DND-41 (cell line): ENCODE measurements around the gene HID1.
A peak's percentile ranks its signal among the peaks of the same experiment; 100 is the strongest.

Experiments used
- ATAC-seq: fragments of 200-7000 bp; cut with Tn5 transposase; 3 replicates; pipeline ENCODE4 v1.9.1; 2021; ENCODE audit warnings: low read depth; ENCODE audit not compliant: insufficient read depth
- DNase-seq: peaks from one replicate; pipeline ENCODE4 v3.0.0-alpha.2; 2020
- H2AFZ ChIP-seq: 2 replicates; pipeline ENCODE4 v1.6.0; 2012; ENCODE audit warnings: low read depth, low read length
- H3K27ac ChIP-seq: 2 replicates; pipeline ENCODE4 v1.5.1; 2012; ENCODE audit warnings: low read length, inconsistent platforms
- H3K27me3 ChIP-seq: fragments of 200-600 bp; sonication (generic); 2 replicates; pipeline ENCODE4 v1.6.0; 2012; ENCODE audit warnings: low read length, mild to moderate bottlenecking, inconsistent platforms; ENCODE audit not compliant: insufficient read depth, poor library complexity
- H3K36me3 ChIP-seq: 2 replicates; pipeline ENCODE4 v1.5.1; 2012; ENCODE audit warnings: low read length, inconsistent platforms; ENCODE audit not compliant: insufficient read depth
- H3K4me1 ChIP-seq: 2 replicates; pipeline ENCODE4 v1.5.1; 2012; ENCODE audit warnings: mild to moderate bottlenecking, low read length; ENCODE audit not compliant: insufficient read depth
- H3K4me2 ChIP-seq: 2 replicates; pipeline ENCODE4 v1.6.0; 2012; ENCODE audit warnings: mild to moderate bottlenecking, moderate library complexity, low read length, inconsistent platforms; ENCODE audit not compliant: insufficient read depth
- H3K4me3 ChIP-seq, 2 experiments: fragments of 200-600 bp in 1 of 2; shearing (Covaris generic) in 1 of 2; 2 replicates each; pipeline ENCODE4 v1.5.1; 2012 to 2016; ENCODE audit warnings: inconsistent platforms in 2 of 2, low read length in 2 of 2, mild to moderate bottlenecking in 2 of 2, low read depth in 1 of 2, moderate library complexity in 1 of 2
- H3K79me2 ChIP-seq: 2 replicates; pipeline ENCODE4 v1.6.0; 2012; ENCODE audit warnings: low read length, inconsistent platforms; ENCODE audit not compliant: insufficient read depth
- H3K9ac ChIP-seq: 2 replicates; pipeline ENCODE4 v1.6.0; 2012; ENCODE audit warnings: low read depth, mild to moderate bottlenecking, inconsistent platforms, low read length, moderate library complexity
- H3K9me3 ChIP-seq: 2 replicates; pipeline ENCODE4 v1.5.1; 2012; ENCODE audit warnings: low read length, moderate library complexity, mild to moderate bottlenecking, inconsistent platforms; ENCODE audit not compliant: insufficient read depth, severe bottlenecking
- H4K20me1 ChIP-seq: 2 replicates; pipeline ENCODE4 v1.6.0; 2012; ENCODE audit warnings: low read length; ENCODE audit not compliant: insufficient read depth
- EZH2 ChIP-seq: IDR thresholded peaks from 3 replicates; pipeline ENCODE4 v1.6.1; 2012; ENCODE audit warnings: borderline replicate concordance, low read depth, mild to moderate bottlenecking, moderate library complexity, low read length, inconsistent platforms; ENCODE audit not compliant: severe bottlenecking
- TF ChIP-seq, protein P1 (sequence below): IDR thresholded peaks from 2 replicates; pipeline ENCODE4 v1.5.1; 2012; ENCODE audit warnings: borderline replicate concordance, low read length, moderate library complexity, mild to moderate bottlenecking; ENCODE audit not compliant: poor library complexity, severe bottlenecking; ENCODE audit errors: extremely low read depth

HID1 gene

DNA sequence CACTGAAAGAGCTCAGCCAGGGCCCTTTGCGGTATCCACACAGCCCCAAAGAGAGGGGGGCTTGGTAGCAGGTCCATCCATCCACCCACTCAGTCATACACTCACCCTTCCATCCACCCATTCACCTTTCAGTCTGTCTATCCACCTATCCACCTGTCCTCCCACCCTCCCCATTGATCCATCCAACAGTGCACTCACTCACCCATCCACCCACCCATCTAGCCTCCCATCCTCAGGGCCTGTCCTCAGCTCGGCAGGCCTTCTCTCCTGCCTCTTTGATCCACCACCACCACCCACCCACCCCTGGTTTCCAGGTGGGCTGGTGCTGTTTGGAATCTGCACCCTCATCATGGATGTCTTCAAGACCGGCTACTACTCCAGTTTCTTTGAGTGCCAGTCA, 47.3 kb downstream of the HID1 start:
- ATAC-seq (no peak), DNase-seq (no peak)
- Histone ChIP-seq H3K27me3 (peaks cover 24% of the 10 kb centered on the region), H3K9me3 (no peaks in the 10 kb centered on the region), H3K79me2 (no peaks in the 10 kb centered on the region), H3K36me3 (no peaks in the 10 kb centered on the region), H3K9ac (no peak overlapping the region), H3K4me2 (no peak overlapping the region), H3K4me1 (no peaks in the 10 kb centered on the region), H2AFZ (no peak overlapping the region), H4K20me1 (no peaks in the 10 kb centered on the region; the same call in 1 of the 2 replicates), H3K27ac (no peak overlapping the region), H3K4me3 (no peak overlapping the region)
- no peak for TF ChIP-seq EZH2
- TF ChIP-seq, protein P1, sequence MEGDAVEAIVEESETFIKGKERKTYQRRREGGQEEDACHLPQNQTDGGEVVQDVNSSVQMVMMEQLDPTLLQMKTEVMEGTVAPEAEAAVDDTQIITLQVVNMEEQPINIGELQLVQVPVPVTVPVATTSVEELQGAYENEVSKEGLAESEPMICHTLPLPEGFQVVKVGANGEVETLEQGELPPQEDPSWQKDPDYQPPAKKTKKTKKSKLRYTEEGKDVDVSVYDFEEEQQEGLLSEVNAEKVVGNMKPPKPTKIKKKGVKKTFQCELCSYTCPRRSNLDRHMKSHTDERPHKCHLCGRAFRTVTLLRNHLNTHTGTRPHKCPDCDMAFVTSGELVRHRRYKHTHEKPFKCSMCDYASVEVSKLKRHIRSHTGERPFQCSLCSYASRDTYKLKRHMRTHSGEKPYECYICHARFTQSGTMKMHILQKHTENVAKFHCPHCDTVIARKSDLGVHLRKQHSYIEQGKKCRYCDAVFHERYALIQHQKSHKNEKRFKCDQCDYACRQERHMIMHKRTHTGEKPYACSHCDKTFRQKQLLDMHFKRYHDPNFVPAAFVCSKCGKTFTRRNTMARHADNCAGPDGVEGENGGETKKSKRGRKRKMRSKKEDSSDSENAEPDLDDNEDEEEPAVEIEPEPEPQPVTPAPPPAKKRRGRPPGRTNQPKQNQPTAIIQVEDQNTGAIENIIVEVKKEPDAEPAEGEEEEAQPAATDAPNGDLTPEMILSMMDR, result no peak

DNA sequence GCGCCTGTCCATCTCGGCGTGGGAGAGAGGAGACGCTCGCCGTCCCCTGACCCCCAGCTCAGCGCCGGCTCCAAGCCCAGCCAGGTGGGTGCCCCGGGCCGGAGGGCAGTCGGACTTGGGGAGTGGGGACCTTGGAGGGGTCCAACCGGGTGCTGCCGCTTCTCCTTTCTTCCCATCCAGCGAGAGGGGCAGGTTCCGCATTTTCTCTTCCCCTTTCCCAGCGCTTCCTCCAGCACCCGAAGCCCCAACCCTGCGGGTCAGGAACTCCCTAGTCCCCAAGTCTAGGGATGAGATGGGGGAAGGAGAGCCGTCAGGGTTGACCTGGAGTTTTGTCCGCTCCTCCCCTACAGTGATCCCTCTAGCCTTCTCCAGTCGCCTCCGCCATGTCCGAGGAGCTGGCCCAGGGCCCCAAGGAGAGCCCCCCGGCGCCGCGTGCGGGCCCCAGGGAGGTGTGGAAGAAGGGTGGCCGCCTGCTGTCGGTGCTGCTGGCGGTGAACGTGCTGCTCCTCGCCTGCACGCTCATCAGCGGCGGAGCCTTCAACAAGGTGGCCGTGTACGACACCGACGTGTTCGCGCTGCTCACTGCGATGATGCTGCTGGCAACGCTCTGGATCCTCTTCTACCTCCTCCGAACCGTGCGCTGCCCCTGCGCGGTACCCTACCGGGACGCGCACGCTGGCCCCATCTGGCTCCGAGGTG, 48.2 kb downstream of the HID1 start, which contains the start of gene OTOP2:
OTOP2 (plus strand) TSS at position 24 of the 699 bp plus-strand sequence; CDS start at position 384, 360 bp downstream.
- Histone ChIP-seq H3K4me2 (no peak within 1 kb of the TSS), H3K9ac (no peak within 1 kb of the TSS), H3K4me3 (no peak within 1 kb of the TSS), H3K27ac (no peak within 1 kb of the TSS), H3K36me3 (no peaks in the 10 kb centered on the region), H3K79me2 (no peaks in the 10 kb centered on the region), H3K4me1 (no peaks in the 10 kb centered on the region), H3K27me3 (peaks cover 24% of the 10 kb centered on the region), H2AFZ (no peak within 1 kb of the TSS), H4K20me1 (no peaks in the 10 kb centered on the region; the same call in 1 of the 2 replicates), H3K9me3 (no peaks in the 10 kb centered on the region)
- ATAC-seq, result no peak
- no peak for DNase-seq
- no peak for TF ChIP-seq EZH2
- TF ChIP-seq, protein P1, result no peak

DNA sequence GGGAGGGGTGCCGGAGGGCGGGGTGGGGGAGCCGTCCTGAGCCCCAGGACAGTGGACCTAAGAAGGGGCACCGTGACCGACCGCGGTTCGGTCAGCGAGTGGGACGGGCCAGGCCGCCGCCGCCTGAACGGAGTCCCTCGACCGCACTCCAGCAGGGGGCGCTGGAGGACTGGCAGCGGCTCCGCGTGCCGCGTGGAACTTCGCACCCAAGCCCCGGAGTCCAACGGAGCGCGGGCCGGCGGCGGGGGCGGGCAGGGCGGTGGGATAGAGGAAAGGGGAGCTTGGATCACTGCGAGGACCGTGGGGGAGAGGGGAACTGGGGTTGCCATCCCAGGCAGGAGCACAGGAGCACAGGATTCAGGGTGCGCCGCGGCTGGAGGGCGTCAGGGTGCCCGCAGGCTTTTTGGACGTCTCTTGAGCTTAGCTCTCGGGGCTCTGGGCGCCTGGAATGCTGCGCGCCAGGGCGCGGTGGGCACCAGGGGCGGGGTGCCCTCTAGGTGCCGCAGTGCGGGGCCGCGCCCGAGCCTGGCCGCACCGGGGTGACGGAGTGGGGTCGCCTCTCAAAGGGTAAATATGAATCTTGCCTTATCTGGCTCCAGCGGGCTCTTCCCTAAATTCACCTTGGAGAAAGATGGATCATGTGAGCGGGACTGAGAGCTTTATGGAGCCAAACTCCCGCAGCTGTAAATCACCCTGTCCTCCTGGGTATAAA, 48.9 kb downstream of the HID1 start:
- no peak overlapping the region for H3K4me2 ChIP-seq
- no peaks in the 10 kb centered on the region for H3K4me1 ChIP-seq
- H3K27me3 ChIP-seq, result peaks cover 20% of the 10 kb centered on the region
- TF ChIP-seq EZH2, result no peak
- TF ChIP-seq, protein P1, result peak; percentile 46
- no peak overlapping the region for H2AFZ ChIP-seq
- H3K36me3 ChIP-seq, result no peaks in the 10 kb centered on the region
- no peak overlapping the region for H3K4me3 ChIP-seq
- H3K27ac ChIP-seq, result no peak overlapping the region
- no peaks in the 10 kb centered on the region for H3K79me2 ChIP-seq
- ATAC-seq (0 out of 3 replicates have a peak, but pooled peaks have one; percentile 3), DNase-seq (no peak)
- no peaks in the 10 kb centered on the region; the same call in 1 of the 2 replicates for H4K20me1 ChIP-seq
- H3K9ac ChIP-seq, result no peak overlapping the region
- H3K9me3 ChIP-seq, result no peaks in the 10 kb centered on the region
